Skeletal muscle tissue (tissue), 4 donors: Measurements from ENCODE around the gene STK11. TPM values are rescaled to one million over a fixed set of nuclear protein-coding genes. Genes with fewer than 3 reads are reported as not detected.
A peak's percentile ranks its signal among the peaks of the same experiment; 100 is the strongest.

Source experiments
- H3K27ac ChIP-seq: one replicate; pipeline ENCODE4 v1.7.0; 2013; ENCODE audit warnings: mild to moderate bottlenecking, low read depth, low read length, inconsistent platforms
- H3K27me3 ChIP-seq, 3 donors: one replicate each; pipeline ENCODE4 v1.7.0; 2013; ENCODE audit warnings: low read length in 3 of 3; ENCODE audit not compliant: control insufficient read depth in 3 of 3, insufficient read depth in 3 of 3
- H3K36me3 ChIP-seq, 3 donors: one replicate each; pipeline ENCODE4 v1.7.0; 2013; ENCODE audit warnings: low read length in 3 of 3; ENCODE audit not compliant: control insufficient read depth in 3 of 3, insufficient read depth in 3 of 3
- H3K4me1 ChIP-seq, 3 donors: one replicate each; pipeline ENCODE4 v1.7.0; 2013; ENCODE audit warnings: low read length in 3 of 3, mild to moderate bottlenecking in 3 of 3; ENCODE audit not compliant: control insufficient read depth in 3 of 3, insufficient read depth in 3 of 3
- H3K4me3 ChIP-seq, 3 donors: one replicate each; pipeline ENCODE4 v1.7.0; 2013; ENCODE audit warnings: low read length in 3 of 3
- H3K9ac ChIP-seq, 3 donors: one replicate each; pipeline ENCODE4 v1.7.0; 2013; ENCODE audit warnings: low read length in 3 of 3, mild to moderate bottlenecking in 3 of 3, moderate library complexity in 2 of 3, low read depth in 1 of 3
- H3K9me3 ChIP-seq, 3 donors: one replicate each; pipeline ENCODE4 v1.7.0; 2013; ENCODE audit warnings: low read length in 3 of 3; ENCODE audit not compliant: control insufficient read depth in 3 of 3
- total RNA-seq: library from RNA; depleted of rRNA; stranded (reverse); fragments of >200 nt; gene quantifications from one replicate; pipeline ENCODE4 v1.2.3, GENCODE V29; 2014
- donor health status: Osteomylitis.

STK11 gene
- total RNA-seq, 1 donor from 2014 or later: 51.7 TPM

DNA sequence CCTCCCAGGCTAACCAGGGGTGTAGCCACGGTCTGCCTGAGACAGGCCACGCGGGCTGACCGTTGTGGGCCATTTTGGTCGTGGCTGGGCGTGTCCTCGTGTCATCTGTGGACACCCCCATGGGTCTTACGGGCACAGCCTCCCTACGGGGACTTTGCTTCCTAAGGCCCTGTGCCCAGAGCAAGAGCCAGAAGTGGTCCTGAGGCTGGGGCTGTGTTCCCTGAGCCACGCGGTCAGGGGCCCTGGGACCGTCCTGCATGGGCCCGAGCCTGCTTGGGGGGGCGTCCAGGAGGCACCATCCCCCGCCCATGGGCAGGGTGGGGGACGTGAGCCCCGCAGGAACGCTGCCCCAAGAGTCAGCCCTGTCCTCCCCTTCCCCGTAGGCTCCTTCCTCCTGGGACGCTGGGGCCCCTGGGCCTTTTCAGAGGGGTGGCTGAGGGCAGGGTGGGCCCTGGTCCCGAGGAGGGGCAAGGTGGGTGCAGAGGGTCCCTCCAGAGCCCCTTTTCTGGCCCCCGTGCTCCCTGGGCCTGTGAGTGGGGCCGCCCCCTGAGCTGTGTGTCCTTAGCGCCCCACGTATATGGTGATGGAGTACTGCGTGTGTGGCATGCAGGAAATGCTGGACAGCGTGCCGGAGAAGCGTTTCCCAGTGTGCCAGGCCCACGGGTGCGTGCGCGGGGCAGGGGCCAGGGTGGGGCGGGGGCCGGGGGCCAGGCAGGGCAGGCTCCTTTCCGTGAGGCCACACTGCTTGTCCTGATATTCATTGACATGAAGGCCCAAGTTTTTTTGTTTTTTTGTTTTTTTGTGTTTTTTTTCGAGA, 13.4 kb downstream of the STK11 start:
- Histone ChIP-seq H3K4me3 (peak overlapping the region in 1 of 3 donors; percentile 6), H3K27me3 (no peaks in the 10 kb centered on the region), H3K9ac (peak overlapping the region; percentile 30 to 91 (median 67)), H3K27ac (peak overlapping the region; percentile 97), H3K36me3 (peaks cover 16 to 18% (median 18%) of the 10 kb centered on the region in 3 donors), H3K9me3 (no peaks in the 10 kb centered on the region), H3K4me1 (peaks cover 53 to 88% (median 76%) of the 10 kb centered on the region in 3 donors)

DNA sequence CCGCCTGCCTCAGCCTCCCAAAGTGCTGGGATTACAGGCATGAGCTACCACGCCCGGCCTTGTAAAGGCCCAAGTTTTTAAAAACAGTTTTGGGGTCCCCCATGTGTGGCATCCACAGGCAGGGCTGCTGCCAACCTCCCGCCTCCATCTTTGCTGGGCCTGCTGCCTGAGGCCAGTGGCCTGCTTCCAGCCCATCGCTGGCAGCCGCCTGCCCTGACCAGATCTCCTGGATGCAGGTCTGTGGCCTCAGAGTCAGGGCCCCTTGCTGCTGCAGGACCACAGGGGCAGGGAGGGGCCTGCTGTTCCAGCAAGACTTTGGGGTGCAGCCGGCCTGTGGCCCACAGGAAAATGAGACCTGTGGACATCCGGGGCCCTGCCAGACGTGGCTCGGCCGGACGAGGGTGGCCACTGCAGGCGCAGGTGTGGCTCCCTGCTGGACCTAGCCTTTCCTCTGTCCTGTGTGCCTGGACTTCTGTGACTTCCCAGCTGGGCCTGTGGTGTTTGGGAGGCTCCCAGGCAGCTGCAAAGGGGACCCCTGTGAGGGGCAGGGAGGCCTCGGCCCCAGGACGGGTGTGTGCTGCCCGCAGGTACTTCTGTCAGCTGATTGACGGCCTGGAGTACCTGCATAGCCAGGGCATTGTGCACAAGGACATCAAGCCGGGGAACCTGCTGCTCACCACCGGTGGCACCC, 14.4 kb downstream of the STK11 start:
- Histone ChIP-seq H3K9ac (peak overlapping the region in 1 of 3 donors; percentile 40), H3K4me1 (peaks cover 43 to 79% (median 67%) of the 10 kb centered on the region in 3 donors), H3K36me3 (peaks cover 21 to 26% (median 23%) of the 10 kb centered on the region in 3 donors), H3K9me3 (no peaks in the 10 kb centered on the region), H3K4me3 (no peak overlapping the region), H3K27me3 (no peaks in the 10 kb centered on the region), H3K27ac (no peak overlapping the region)

DNA sequence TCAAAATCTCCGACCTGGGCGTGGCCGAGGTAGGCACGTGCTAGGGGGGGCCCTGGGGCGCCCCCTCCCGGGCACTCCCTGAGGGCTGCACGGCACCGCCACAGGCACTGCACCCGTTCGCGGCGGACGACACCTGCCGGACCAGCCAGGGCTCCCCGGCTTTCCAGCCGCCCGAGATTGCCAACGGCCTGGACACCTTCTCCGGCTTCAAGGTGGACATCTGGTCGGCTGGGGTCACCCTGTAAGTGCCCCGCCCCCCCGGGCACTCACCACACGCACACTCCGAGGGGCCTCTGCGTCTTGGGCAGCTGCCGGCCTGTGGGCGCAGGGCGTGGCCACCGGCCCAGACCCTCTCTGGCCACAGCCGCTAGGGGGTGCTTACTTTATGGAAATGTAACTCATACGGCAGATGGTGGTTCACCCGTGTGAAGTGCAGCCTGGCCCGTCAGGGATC, 14.9 kb downstream of the STK11 start:
- H3K9ac ChIP-seq: peak overlapping the region in 2 of 3 donors; percentile 11 to 62
- no peaks in the 10 kb centered on the region for H3K9me3 ChIP-seq
- H3K4me3 ChIP-seq: no peak overlapping the region
- H3K27ac ChIP-seq: no peak overlapping the region
- H3K36me3 ChIP-seq: peaks cover 21 to 26% (median 23%) of the 10 kb centered on the region in 3 donors
- no peaks in the 10 kb centered on the region for H3K27me3 ChIP-seq
- peaks cover 38 to 73% (median 61%) of the 10 kb centered on the region in 3 donors for H3K4me1 ChIP-seq

DNA sequence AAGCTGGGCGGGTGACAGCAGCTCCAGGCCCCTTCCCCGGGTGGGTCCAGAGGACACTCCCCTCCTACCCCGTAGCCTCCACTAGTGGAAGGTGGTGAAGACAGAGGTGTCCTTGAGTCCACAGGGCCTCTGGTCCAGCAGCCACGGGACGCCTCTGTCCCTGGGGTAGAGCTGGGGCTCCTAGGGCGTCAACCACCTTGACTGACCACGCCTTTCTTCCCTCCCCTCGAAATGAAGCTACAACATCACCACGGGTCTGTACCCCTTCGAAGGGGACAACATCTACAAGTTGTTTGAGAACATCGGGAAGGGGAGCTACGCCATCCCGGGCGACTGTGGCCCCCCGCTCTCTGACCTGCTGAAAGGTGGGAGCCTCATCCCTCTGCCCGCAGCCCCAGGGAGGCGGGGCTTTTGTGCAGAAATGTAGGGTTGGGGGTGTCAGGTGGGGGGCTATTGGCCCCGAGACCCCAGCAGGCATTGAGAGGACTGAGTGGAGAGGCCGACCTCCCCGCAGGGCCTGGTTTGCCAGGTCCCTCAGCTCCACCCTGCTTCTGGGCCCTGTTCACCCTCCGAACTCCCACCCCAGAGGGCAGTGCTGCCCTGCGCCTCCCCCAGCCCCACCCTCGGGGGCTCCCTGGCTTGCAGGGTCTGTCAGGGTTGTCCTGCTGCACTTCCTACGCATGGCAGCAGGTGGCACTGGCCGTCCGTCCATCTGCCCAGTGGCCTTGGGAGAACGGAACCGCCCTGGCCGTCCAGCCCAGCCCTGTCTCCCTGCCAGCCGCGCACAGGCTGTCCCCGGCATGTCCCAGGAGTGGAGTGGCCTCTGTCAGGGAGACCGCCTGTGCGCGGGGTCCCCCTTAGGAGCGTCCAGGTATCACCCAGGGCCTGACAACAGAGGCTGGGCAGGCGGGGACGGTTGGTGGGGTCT, 15.7 kb downstream of the STK11 start:
- H3K36me3 ChIP-seq: peaks cover 22 to 31% (median 27%) of the 10 kb centered on the region in 3 donors
- no peak overlapping the region for H3K27ac ChIP-seq
- peak overlapping the region in 2 of 3 donors; percentile 38 to 62 for H3K9ac ChIP-seq
- peaks cover 30 to 66% (median 54%) of the 10 kb centered on the region in 3 donors for H3K4me1 ChIP-seq
- H3K27me3 ChIP-seq: no peaks in the 10 kb centered on the region
- no peaks in the 10 kb centered on the region for H3K9me3 ChIP-seq
- no peak overlapping the region for H3K4me3 ChIP-seq

DNA sequence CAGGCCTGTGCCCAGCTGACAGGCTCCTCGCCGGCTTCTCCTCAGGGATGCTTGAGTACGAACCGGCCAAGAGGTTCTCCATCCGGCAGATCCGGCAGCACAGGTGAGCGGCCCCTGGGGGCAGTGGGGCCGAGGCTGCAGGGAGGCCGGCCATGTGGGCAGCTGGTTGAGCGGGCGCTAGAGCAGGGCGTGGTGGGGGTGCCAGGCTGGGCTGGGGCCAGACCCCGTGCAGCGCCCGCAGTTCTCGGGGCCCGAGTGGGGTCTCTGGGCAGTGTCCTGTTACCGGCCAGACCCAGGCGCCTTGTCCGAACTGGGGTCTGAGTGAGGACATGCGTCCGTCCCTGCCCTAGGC, 16.3 kb downstream of the STK11 start:
- H3K4me3 ChIP-seq: no peak overlapping the region
- peaks cover 24 to 36% (median 30%) of the 10 kb centered on the region in 3 donors for H3K36me3 ChIP-seq
- peaks cover 24 to 59% (median 48%) of the 10 kb centered on the region in 3 donors for H3K4me1 ChIP-seq
- peak overlapping the region; percentile 12 for H3K27ac ChIP-seq
- H3K9ac ChIP-seq: peak overlapping the region in 2 of 3 donors; percentile 38 to 62
- H3K9me3 ChIP-seq: no peaks in the 10 kb centered on the region
- H3K27me3 ChIP-seq: no peaks in the 10 kb centered on the region

DNA sequence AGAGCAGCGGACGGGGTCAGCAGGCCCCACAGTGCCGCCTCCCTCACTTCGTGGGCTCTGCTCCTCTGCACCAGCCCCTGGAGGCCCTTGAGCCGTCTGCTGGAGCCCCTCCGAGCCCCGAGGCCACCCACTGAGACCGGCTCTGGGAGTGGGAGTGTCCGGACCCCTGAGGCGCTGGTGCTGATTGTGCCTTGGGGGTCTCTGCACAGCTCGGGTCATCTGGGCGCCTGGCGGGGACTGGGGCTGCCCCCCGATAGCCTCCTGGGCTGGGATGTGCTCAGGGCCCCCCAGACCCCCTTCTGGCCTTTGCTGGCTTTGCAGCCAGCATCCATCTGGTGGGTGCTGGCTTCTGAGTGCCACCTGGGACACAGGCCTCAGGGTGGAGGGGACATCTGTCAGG, 16.8 kb downstream of the STK11 start:
- Histone ChIP-seq H3K4me1 (peaks cover 19 to 54% (median 43%) of the 10 kb centered on the region in 3 donors), H3K27ac (no peak overlapping the region), H3K9me3 (no peaks in the 10 kb centered on the region), H3K27me3 (no peaks in the 10 kb centered on the region), H3K9ac (no peak overlapping the region), H3K36me3 (peaks cover 24 to 41% (median 30%) of the 10 kb centered on the region in 3 donors), H3K4me3 (no peak overlapping the region)

DNA sequence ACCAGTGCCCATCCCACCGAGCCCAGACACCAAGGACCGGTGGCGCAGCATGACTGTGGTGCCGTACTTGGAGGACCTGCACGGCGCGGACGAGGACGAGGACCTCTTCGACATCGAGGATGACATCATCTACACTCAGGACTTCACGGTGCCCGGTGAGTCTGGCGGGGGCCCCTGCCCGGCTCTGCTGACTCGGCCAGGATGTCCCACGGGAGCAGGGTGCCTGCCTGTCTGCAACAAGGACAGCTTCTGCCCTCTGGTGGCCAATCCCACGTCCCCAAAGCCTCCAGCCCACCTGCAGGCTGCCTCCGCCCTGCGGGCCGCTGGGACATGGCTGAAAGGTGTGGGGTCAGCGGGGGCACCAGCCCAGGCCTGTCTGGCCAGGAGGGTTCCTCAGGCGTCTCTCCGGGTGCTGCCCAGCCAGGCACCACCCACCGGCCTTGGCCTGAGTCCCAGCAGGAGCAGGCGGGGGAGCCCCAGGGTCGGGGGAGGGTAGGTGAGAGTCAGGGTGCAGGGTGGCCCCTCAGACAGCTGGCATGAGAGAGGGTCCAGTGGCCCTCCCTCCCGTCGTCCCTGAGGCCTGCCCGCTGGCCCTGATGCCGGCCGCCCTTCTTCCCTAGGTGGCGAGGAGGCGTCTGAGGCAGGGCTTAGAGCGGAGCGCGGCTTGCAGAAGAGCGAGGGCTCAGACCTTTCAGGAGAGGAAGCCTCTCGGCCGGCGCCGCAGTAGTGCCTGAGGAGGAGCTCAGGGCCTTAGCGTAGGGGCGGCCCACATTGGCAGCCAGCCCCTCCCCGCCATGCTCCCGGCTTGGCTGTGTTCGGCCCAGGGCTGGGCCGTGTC, 17.7 kb downstream of the STK11 start:
- no peaks in the 10 kb centered on the region for H3K9me3 ChIP-seq
- H3K9ac ChIP-seq: peak overlapping the region in 1 of 3 donors; percentile 8
- H3K4me3 ChIP-seq: no peak overlapping the region
- peaks cover 11 to 46% (median 34%) of the 10 kb centered on the region in 3 donors for H3K4me1 ChIP-seq
- H3K27ac ChIP-seq: no peak overlapping the region
- no peaks in the 10 kb centered on the region for H3K27me3 ChIP-seq
- H3K36me3 ChIP-seq: peaks cover 24 to 41% (median 30%) of the 10 kb centered on the region in 3 donors

DNA sequence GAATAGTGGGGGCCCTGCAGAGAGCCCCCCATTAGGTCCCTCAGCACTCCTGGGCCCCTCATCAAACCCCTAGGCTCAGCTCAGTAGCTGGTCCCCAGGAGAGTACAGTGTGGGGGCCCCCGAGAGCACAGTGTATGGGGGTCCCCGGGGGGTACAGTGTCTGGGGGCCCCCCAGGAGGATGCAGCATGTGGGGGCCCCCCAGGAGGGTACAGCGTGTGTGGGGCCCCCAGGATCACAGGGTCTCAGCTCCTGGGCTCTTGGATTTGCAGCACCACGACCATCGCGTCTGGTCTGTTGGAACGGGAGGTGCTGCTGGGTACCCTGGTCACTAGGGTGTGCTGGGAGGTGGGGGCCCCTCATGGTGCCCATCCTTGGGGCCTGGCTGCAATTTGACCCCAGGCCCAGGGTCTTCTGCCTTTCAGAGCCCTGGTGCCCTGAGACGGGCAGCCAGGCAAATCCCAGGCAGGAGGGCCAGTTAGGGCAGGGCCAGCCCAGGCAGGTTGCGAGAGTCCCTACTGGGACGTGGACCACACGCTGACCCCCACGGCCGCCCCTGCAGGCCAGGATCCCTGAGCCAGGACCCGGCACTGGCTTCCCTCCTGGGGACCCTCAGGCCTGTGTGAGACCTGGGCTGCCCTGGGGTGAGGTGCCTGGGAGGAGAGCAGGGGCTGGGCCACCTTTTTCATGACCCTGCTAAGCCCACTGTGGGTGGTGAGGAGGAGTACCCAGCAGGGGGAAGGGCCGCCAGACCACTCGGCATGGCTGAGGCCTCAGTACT, 18.7 kb downstream of the STK11 start:
- Histone ChIP-seq H3K4me3 (no peak overlapping the region), H3K9ac (peak overlapping the region in 1 of 3 donors; percentile 8), H3K36me3 (peaks cover 24 to 41% (median 30%) of the 10 kb centered on the region in 3 donors), H3K27ac (no peak overlapping the region), H3K9me3 (no peaks in the 10 kb centered on the region), H3K27me3 (no peaks in the 10 kb centered on the region), H3K4me1 (peaks cover 3 to 37% (median 25%) of the 10 kb centered on the region in 3 donors)
